NT2/D1 (cell line): ENCODE measurements around the gene VEZT.

Experiments used
- SUZ12 ChIP-seq: IDR thresholded peaks from 2 replicates; pipeline ENCODE4 v1.6.1; 2011; ENCODE audit not compliant: insufficient read length, insufficient read depth; ENCODE audit errors: extremely low read depth
- YY1 ChIP-seq: IDR thresholded peaks from 2 replicates; pipeline ENCODE4 v1.6.1; 2011; ENCODE audit not compliant: insufficient read length, insufficient read depth
- ZNF274 ChIP-seq: IDR thresholded peaks from 2 replicates; pipeline ENCODE4 v1.6.1; 2011; ENCODE audit warnings: mild to moderate bottlenecking, low read depth, low read length

GRCh38 chr12:95228617-95229016 lies 11.0 kb downstream of the VEZT start:
- TF ChIP-seq YY1: no peak
- no peak for TF ChIP-seq ZNF274
- no peak for TF ChIP-seq SUZ12
